GM19035 (cell line): ENCODE results near the gene OARD1.
"Not testable (repeated sequence)": the region's sequence is repeated elsewhere in the genome, so short reads cannot be mapped to it uniquely, and the experiment has no call there.

Experiments
- ATAC-seq: cut with Tn5 transposase; IDR thresholded peaks from one replicate; pipeline ENCODE4 v1.9.1; 2021; ENCODE audit not compliant: unreplicated experiment

The OARD1 gene, protein sequence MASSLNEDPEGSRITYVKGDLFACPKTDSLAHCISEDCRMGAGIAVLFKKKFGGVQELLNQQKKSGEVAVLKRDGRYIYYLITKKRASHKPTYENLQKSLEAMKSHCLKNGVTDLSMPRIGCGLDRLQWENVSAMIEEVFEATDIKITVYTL

DNA sequence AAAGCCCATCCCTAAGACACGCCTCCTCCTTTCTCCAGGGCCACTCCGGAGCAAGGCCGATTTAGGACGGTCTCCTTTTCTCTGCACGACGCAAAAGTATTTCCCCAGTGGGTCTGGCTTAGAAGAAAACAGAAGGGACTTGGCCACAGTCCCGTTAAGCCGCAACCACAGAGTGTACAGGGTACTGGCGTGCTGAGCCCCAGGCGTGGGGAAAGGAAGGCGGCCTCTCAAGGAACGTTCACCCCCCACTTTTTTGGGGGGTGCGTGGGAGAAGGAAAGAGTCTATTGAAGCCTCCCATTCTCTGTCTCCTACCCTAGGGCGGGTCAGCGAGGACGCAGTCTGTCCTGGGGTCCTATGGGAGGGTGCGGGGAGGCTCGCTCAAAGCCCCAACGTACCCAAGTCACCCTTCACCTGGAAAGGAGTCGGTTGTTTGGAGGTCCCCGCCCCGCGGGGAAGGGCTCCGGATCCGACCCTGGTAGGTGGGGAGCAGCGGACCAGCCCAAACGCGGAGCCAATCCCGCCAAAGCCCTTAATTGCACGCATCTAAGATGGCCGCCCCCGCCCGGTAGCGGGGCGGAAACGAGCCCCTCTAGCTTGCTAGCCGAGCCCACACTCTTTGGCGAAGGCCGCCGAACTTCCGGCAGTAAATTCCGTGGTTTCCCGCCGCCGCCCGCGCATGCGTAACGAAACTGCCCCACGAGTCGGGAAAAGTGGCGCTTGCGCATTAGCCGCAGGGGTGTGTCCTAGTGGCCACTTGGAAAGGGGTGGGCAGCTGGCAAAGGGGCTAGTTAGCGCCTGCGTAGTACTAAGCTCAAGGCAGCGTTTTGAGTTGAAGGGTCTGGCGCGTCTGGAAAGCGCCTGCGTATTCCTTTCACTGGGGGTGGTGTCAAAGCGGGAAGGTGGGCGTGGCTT is at the start of gene OARD1:
Gene OARD1, minus strand, starts transcription at position 434 of the 913 bp plus-strand sequence. CDS start 722 bp downstream, outside the sequence.
- ATAC-seq: peak; percentile 65

DNA sequence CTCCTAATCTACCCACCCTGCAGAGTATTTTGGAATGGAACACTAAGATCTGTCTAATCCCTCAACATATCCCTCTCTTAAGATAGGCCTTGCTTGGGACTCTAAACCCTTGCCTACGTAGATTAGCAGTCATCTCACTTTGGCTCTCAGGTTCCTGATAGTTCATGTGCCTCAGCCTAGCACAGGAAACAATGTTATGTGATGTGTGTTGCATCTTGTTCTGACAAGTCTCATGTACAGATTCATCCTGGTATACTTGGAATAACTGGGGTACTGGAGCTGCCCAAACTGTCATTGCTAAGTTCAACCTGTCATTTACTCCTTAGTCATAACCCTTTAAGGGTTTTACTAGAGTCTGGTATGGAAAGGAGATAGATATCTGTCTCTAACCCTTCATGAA is 47.9 kb upstream of the OARD1 start:
- ATAC-seq: no peak

DNA sequence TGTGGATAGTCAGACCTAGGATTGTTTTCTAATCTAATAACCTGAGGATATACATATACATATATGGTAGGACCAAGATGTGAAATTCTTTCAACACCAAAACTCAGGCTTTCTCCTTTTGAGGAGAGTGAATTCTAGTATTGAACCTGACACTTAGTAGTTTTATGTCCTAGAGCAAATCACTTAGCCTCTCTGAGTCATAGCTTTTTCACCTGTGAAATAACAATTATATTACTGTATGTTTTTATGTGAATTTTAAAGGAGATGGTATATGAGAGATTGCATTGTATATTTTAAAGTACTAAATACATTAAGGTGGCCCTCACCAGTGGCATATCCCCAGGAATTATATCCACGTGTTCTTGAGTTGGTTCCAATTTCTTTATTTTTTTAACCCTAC is 47.4 kb upstream of the OARD1 start:
- ATAC-seq: no peak

DNA sequence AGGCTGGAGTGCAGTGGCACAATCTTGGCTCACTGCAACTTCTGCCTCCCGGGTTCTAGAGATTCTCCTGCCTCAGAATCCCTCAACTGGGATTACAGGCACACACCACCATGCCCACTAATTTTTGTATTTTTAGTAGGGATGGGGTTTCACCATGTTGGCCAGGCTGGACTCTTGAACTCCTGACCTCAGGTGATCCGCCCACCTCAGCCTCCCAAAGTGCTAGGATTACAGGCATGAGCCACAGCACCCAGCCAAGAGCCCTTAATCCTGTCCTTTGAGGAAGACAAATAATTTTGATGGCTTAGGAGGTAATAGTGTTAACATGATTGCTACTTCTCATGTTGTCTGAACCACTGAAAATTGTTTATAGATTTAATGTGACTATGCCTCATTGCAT is 42.9 kb upstream of the OARD1 start:
- not testable (repeated sequence) for ATAC-seq

DNA sequence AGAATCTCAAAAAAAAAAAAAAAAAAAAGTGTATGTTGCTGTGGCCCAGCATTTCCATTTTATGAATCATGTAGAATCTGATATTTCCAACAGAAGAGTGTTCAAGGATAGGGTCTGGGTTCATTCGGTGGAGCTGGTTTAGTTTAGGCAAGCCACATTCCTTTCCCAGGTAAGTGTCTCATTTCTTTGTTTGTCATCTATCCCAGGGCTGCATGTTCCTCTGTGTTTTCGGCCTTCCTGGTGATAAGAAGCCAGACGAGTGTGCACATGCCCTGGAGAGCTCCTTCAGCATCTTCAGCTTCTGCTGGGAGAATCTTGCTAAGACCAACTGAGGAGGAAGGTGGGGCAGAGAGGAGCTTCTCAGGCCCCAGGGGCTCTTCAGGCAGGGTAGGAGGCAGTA is 38.9 kb upstream of the OARD1 start:
- ATAC-seq: no peak

DNA sequence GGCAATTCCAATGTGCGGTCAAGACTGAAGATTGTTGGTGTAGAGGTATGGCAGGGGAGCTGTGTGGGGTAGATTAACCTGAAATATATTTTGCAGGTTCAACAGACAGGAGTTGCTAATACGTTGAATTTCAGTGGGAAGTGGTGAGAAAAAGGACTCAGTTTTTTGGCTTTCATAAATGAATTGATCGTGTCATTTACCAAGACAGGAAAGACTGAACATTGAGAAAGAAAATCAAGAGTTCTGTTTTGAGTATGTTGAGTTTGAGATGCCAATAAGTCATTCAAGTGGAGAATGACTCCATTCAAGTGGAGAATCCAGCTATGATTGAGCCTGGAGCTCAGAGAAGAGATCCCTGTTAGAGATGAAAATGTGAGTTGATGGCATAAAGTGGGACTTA is 31.7 kb upstream of the OARD1 start:
- no peak for ATAC-seq

DNA sequence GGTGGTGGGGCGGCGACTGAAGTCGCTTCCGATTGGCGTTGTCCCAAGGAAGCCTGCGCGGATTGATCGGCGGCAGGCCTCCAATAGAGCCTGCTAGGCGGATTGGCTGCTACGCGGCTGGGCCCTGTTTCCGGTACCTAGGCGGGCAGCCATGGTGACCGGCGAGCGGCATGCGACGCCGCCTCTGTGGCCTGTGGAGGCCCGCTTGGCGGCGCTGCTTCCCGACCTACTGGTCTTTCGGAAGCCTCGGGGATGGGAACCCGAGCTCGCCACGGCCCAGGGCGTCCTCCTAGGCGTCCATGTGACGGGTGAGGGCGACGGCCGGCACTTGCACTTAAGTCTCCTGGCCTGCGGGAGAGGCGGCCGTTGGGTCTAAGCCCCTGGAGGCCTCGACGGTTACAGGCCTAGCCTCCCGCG is 28.7 kb upstream of the OARD1 start:
- no peak for ATAC-seq

DNA sequence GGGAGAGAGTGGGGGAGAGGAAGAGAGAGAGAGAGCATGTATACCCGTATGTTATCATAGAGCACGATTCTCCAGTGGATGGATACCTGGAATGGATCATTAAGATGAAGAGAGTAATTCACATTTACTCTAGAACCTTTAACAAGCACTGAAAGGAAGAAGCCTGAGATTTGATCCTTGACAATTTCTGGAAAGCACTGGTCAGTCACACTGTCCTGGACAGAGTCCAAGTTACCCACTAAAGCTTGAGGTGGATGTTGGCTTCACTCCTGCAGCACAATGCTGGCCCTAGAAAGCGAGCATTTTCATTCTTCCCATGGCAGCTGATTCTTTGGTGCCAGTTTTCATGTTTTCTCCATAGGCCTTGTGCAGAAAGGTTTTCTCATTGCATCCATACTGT is 26.2 kb upstream of the OARD1 start:
- ATAC-seq: no peak

DNA sequence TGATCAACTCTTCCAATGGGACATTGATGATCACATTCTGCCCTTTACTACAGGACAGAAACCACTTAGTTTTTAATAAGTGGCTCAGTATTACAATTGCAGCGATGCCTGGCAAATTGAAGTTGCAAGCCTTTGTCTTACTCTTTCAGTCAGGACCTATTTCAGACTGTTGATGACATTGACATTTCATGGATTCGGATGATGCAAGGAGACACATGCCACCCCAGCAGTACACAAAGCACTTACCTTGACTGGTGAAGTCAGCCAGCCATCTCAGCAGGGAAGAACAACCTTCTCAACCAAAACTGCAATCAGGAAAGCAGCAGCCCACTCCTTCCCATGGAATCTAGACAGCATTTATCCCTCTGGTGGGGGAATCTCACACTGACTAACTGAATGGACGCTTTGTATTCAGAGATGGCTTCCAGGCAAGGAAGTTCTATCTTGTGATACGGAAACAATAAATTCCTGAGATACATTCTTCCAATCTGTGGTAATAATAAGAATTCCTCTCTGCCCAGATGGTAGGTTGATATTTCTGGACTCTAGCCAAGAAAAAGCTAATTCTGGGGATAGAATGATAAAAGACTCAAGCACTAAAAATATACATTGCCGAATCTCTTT is 25.4 kb upstream of the OARD1 start:
- ATAC-seq: no peak

DNA sequence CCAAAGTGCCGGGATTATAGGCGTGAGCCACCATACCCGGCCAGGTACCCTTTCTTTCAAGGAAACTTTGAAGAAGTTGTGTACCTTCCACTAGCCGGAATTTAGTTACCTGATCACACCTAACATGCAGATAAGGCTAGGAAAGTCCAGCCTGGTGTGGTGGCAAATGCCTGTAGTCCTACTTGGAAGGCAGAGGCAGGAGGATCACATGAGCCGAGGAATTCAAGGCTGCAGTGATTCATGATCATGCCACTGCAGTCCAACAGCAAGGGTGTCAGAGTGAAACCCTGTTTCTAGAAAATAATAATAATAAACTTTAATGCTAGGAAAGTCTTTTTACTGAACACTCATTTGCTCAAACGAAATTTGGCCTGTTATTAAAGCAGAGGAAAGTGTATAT is 21.6 kb upstream of the OARD1 start:
- ATAC-seq: no peak

DNA sequence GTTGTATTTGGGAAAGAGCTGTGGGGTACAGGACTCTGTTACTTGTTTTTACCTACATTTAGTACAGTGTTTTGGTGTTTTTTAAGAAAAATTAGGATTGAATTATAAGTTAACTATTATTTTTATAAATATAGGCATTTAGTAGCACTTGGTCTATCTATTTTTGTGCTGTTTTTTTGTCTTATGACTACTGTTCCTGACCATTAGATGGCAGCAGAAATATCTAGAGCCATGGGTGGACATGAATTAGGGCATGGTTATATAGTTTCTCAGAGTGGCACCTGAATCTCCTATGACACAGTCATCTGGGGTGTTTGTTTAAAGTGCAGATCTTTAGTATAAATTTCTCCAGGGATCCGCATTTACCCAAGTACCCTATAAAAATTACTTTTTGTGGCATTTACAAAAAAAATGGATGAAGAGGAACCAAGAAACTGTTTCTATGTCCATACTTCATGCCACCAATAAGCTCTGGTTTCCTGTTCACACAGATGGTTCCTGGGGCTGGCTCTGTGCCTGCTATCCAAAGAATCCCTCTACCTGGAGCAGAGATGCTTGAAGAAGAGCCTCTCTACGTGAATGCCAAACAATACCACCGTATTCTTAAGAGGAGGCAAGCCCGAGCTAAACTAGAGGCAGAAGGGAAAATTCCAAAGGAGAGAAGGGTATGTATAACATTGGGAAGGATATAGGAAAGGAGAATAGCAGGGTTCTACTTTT is 20.4 kb upstream of the OARD1 start:
- no peak for ATAC-seq

DNA sequence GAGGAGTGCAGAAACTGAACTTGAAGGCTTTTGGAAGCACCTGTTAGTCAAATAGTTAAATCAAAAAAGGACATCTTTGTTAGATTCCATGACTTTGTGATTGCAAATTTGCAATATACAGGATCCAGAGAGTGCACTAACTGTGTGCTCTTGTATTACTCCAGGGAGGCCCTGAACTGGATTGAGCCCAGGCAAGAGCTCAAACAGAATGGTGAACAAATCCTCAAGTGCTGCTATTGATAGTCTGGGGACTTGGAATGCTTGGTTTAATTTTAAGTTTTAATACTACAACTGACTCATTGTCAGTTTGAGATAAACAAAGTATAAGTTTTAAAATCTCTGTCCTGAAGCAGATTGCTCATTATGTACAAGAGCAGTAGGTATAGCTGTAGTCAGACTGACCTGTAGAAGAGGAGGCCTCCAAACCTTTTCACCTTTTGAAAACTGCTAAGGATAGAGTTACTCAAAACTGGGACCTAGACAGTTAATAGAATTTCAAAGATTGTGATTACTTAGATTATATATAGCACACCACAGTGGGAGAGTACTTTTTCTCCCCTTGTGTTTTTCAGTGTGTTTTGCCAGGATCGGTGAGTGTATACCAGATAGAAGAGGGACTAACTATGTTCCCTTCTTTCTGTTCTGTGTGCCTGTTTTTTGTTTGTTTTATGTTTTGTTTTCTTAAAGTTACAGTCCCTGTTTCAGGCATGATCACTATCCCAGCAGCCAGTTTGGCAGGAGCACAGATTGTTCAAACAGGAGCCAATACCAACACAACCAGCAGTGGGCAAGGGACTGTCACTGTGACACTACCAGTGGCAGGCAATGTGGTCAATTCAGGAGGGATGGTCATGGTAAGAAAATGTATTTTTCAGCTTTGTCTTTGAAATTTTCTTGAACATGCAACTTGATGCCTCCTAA is 18.9 kb upstream of the OARD1 start:
- ATAC-seq: no peak

DNA sequence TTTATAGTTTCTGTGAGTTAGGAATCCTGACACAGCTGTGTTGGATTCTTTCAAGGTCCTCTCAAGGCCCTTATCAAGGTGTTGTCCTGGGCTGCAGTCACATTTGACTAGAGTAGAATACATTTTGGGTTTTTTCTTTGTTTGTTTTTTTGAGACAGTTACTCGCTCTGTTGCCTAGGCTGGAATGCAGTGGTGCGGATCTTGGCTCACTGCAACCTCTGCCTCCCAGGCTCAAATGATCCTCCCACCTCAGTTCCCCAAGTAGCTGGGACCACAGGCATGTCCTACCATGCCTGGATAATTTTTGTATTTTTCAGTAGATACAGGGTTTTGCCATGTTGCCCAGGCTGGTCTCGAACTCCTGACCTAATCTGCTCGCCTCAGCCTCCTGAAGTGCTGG is 16.3 kb upstream of the OARD1 start:
- ATAC-seq: no peak

DNA sequence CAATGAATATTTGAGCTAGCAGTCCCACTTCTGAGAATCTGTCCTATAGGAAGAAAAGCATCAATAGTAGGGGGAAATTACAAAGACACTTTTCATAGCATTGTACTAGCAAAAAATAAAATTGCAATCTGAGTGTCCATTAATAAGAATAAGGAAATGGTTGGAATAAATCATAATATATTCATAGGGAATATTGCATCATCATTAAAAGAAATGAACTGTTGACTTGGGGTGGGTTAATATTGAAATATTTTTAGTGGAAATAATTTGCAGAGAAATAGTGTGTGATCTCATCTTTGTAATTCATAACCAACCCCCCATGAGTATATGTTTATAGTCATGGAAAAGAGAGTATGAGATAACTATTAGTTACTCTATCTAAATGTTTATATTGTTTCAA is 13.0 kb upstream of the OARD1 start:
- no peak for ATAC-seq

DNA sequence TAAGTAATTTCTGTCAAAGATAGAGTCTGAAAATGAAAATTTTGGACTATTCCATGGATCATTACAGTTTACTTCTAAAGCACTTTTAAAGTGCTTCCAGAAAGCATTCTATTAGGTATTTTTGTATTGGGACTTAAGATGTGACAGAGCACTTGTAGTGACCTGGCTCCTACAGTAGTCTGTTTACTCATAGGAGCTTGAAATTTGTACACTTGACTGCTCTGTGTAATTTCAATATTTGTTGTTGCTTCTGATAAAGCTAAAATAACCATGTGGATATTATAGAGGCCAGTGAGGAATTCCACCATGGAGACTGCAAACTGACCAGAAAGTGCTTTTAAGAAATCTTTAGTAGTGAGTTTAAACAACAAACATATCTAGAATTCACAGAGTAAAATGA is 10.9 kb upstream of the OARD1 start:
- ATAC-seq: no peak

DNA sequence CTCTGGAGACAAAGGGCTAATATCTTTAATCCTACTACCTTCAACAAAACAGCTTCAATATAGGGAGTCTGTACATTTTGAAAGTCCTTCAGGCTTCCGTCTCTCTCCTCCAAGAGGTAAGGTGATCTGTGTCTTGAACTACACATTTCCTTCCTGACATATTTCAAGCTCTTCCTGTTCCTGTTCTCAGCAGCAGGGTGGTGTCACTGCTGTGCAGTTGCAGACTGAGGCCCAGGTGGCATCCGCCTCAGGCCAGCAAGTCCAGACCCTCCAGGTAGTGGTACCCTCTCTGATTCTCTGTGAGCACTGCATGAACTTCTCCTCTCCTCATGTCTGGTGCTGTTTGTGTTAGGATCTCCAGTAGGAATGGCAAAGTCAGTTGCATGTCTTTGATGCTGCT is 8.5 kb upstream of the OARD1 start:
- ATAC-seq: no peak

DNA sequence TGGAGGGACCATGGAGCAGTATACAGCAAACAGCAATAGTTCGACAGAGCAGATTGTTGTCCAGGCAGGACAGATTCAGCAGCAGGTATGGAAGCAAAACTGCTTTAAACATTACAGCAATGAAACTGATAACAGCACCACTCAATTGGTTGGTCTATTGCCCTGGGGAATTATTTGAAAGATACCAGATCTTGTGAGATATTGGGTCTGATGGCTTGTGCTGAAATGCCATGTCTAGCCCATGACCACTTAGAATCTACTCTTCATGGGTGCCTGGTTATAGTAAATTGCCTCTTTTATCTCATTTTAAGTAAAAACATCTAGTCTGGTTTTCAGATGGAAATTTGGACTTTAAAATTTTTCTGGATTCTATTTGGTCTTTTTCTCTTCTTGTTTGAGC is 6.9 kb upstream of the OARD1 start:
- ATAC-seq: no peak

DNA sequence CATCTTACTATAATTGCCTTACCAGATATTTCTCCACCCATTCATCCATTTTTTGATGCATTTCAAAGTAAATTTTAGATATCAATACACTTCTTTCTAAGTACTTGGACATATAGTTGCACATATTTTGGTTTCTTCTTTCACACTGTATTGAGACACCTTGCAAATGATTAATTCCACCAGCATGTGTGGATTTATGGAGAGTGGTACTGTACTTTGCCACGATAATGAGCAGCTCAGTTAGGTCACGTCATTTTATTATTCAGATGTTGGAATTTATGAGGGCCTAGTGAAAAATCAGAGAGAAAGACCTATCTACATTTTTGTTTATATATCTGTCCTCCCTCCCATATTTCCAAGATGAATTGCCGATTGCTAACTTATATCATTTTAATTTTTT is 5.9 kb upstream of the OARD1 start:
- no peak for ATAC-seq

DNA sequence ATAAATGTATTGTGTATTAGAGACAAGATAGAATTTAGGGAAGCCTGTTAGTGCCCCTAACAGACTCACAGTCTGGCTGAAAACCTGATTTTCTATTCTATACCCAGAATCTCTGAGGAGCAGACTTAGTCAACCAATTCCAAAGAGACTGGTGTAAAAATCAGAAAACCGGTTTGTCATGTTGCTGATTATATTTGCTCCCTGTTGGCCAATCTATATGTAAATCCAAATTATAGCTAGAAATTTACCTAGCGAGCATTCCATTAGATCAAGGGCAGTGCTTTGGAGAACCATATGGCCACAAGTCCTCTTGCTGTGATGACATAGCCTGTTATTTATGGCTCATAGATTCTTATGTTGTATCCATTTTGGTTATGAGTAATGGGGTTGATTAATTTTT is 5.4 kb upstream of the OARD1 start:
- no peak for ATAC-seq
